ENCODE results near the gene RARA. TPM values are rescaled to one million over a fixed set of nuclear protein-coding genes. Genes with fewer than 3 reads are reported as not detected.

The RARA gene
- total RNA-seq, 1 donor from 2014 or later: 47.8 TPM

- intact Hi-C loops (cut with micrococcal nuclease): no loop called here
These were observed 16.4 kb downstream of the RARA start for GRCh38 chr17:40325156-40326013.

DNA sequence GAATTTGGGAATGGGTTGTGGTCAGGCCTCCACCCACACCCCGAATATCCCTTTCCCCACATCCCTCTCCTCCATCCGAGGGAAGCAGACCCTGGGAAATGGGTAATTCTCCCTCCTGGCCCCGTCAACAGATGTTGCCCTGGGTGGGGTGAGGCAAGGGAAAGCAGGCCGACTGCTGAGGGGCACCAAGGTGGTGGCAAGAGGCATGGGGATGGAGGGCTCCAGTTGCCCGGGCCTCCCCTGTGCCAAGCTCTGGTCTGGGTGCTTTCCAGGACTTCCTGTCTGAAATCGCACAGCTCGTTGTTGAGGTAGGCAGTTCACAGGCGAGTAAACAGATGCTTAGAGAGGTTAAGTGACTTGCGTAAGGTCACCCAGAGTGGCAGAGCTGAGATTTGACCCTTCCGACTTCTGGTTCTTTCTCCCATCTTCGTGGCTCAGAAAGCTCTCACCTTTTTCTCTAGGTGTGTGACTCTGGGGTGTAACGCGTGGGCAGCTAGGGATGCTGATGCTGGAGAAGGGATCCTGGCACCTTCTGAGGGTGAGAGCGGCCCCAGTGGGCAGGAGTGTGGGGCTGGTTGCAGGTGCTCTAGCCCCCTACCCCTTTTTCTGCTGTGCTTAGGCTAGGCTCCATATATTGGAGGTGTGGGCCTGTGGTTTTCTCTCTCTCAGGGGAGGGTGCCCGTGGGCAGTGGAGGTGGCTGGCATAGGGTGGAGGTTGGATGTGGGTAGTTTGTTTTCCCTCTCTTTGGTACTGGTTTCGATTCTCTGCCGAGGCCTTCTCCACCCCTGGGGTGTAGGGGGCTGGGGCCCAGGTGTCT is 17.2 kb downstream of the RARA start:
- intact Hi-C loops (cut with micrococcal nuclease): no loop called here

GRCh38 chr17:40326832-40327199 is 17.8 kb downstream of the RARA start:
- intact Hi-C loops (cut with micrococcal nuclease): loop anchor here (1.0 kb wide), 1 partner anchor 9 kb away; no protein-coding TSS in a partner anchor

GRCh38 chr17:40327244-40327729 is 18.3 kb downstream of the RARA start:
- intact Hi-C loops (cut with micrococcal nuclease): loop anchor here (1.0 kb wide), 1 partner anchor 9 kb away; no protein-coding TSS in a partner anchor

- intact Hi-C loops (cut with micrococcal nuclease): loop anchor here (1.0 kb wide), 1 partner anchor 10 kb away; no protein-coding TSS in a partner anchor
These were observed 18.9 kb downstream of the RARA start for GRCh38 chr17:40327735-40328385.

DNA sequence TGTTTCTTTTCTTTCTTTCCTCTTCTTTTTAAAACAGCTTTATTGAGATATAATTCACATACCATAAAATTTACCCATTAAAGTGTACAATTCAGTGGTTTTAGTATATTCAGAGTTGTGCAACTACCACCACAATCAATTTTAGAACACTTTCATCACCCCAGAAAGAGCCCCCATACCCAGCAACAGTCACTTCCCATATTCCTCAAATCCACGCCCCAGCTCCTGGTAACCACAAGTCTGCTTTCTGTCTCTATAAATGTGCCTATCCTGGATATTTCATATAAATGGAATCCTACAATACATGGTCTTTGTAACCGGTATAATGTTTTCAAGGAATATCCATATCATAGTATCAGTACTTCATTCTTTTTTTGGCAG is 19.4 kb downstream of the RARA start:
- intact Hi-C loops (cut with micrococcal nuclease): no loop called here

GRCh38 chr17:40329839-40330794 is 21.1 kb downstream of the RARA start:
- intact Hi-C loops (cut with micrococcal nuclease): no loop called here

DNA sequence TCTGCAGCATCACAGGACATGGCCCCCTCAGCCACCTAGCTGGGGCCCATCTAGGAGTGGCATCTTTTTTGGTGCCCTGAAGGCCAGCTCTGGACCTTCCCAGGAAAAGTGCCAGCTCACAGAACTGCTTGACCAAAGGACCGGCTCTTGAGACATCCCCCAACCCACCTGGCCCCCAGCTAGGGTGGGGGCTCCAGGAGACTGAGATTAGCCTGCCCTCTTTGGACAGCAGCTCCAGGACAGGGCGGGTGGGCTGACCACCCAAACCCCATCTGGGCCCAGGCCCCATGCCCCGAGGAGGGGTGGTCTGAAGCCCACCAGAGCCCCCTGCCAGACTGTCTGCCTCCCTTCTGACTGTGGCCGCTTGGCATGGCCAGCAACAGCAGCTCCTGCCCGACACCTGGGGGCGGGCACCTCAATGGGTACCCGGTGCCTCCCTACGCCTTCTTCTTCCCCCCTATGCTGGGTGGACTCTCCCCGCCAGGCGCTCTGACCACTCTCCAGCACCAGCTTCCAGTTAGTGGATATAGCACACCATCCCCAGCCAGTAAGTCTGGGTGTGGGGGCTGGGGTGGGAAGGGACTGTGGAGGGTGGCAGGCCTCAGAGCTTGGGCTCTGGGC is 22.0 kb downstream of the RARA start:
- intact Hi-C loops (cut with micrococcal nuclease): no loop called here

DNA sequence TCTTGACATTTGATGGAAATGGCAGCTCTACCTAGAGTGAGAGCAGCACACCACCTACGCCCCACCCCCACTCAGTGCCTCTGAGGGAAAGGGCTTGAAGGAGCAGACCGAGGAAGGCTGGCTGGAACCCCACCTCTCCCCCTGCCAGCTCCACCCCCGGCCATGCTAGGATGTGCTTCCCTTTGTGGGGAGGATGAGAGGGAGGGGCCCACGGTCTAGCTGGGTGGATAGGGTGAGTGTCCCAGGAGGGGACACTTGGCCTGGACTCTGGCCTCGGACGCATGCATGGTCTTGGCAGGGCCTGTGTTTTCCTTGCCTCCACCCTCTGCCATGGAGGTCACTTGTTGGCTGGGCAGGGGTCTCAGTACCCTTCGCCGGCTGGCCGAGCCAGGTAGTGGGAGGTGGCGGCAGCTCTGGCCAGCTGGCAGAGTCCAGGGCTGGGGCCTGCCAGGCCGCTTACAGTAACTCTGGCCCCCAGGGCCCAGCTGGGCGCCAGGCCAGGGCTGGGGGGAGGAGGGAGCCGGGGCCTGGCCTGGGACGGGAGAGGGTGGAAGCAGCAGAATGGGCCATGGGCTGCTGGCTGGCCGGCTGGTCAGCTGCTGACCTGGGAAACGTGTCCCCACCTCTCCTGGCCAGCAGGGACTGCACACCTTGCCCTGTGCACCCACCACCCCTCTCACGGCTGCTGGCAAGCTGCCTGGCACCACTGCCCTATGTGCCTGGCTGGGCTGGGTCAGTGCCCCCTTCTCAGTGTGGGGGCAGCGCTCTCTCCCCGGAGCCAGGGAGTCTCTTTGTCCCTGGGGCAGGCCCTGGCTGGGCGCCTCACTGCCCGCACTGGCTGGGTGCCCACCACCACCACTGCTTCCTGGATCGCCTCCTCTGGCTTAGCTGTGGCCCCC is 23.0 kb downstream of the RARA start:
- intact Hi-C loops (cut with micrococcal nuclease): no loop called here

DNA sequence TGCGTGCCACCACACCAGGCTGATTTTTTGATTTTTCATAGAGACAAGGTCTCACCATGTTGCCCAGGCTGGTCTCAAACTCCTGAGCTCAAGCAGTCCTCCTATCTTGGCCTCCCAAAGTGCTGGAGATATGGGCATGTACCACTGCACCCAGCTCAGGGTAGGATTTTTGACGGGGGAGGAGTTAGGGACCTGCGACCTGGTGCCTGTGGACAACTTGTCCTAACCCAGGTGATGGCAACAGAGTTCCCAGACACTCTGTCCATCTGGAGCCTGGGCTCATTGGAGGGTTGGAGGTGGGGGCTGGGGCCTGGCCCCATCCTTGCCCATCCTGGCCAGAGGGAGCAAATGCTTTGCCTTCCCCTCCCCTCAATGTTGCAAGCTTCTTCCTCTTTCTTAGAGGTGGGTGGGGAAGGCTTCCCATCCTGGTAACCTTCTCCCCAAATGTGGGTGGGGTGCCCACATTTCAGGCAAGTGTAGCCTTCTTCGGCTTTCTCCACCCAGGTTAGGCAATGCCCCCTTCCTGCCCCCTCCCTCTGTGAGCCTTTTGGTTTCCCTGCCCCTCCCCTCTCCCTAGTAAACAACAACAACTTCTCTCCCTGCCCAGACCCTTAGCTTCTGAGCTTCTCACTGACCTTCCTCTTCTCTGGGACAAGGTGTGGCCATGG is 24.9 kb downstream of the RARA start:
- intact Hi-C loops (cut with micrococcal nuclease): no loop called here

DNA sequence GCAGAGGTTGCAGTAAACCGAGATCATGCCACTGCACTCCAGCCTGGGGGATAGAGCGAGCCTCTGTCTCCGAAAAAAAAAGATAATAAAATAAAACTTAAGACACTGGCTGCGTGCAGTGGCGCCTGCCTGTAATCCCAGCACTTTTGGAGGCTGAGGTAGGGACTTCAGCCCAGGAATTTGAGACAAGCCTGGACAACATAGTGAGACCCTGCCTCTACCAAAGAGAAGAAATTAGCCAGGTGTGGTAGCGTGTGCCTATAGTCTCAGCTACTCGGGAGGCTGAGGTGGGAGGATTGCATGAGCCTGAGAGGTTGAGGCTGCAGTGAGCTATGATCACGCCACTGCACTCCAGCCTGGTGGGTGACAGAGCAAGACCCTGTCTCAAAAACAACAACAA is 26.6 kb downstream of the RARA start:
- intact Hi-C loops (cut with micrococcal nuclease): no loop called here

- intact Hi-C loops (cut with micrococcal nuclease): no loop called here
These were observed 28.4 kb downstream of the RARA start for GRCh38 chr17:40337351-40337750.

DNA sequence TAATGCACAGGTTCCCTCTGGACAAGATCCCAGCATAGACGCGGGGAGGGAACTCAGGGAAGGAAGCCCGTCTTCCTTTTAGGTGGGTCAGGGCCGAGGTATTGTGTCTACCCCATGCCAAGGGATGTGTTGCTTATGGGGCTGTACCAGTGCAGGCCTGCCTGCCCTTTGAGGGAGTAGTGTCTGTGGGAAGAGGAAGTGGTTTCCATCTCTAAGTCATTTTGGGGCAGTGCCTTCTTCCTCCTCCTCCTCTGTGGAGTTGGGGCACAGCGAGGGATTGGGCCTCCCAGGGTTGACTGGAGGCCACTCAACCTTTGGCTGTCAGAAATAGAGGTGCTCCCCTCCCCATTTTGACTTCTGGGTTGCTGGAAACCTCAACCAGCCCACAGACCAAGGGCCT is 29.1 kb downstream of the RARA start:
- intact Hi-C loops (cut with micrococcal nuclease): no loop called here

DNA sequence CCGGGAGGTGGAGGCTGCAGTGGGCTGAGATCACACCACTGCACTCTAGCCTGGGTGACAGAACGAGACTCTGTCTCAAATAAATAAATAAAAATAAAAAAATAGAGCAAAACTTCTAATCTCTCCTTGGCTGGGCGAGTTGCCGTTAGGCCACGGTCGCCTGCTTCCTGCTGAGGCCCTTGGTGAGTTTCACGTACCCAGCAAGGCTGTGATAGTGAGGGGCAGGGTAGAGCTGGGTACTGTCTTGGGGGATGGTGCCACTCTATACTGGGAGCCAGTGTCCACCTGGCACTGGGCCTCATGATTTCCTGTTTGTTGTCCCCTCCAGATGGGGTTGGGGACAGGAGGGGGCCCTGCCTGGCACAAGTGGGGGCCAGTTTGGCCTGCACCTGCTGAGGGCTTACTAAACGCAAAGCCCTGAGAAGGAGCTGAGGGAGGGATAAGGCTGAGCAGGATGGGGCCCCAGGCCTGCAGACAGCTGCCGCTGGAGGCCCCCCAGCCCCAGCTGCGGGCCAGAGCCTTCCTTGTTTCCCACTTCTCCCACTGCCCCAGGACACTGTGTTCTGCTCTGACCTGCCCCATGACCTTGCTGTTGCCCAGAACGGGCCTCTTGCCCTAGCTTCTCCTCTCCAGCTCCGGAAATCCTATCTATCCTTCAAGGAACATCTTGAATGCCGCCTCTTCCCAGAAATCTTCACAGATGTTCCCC is 30.1 kb downstream of the RARA start:
- intact Hi-C loops (cut with micrococcal nuclease): no loop called here

- intact Hi-C loops (cut with micrococcal nuclease): no loop called here
These were observed 31.3 kb downstream of the RARA start for GRCh38 chr17:40340327-40340726.

- intact Hi-C loops (cut with micrococcal nuclease): loop anchor here (1.0 kb wide), 3 partner anchors 18 to 38 kb away; no protein-coding TSS in a partner anchor
These were observed 32.2 kb downstream of the RARA start for GRCh38 chr17:40340880-40341807.

Measured in T-helper 2 cell treated with Interferon-gamma antibody and Interleukin-4, amounts not matched to agents 100 ng/mL and 5 ng/mL, for 36 hours (primary cell).